ENCODE data around the gene UBA3.

The UBA3 gene

DNA sequence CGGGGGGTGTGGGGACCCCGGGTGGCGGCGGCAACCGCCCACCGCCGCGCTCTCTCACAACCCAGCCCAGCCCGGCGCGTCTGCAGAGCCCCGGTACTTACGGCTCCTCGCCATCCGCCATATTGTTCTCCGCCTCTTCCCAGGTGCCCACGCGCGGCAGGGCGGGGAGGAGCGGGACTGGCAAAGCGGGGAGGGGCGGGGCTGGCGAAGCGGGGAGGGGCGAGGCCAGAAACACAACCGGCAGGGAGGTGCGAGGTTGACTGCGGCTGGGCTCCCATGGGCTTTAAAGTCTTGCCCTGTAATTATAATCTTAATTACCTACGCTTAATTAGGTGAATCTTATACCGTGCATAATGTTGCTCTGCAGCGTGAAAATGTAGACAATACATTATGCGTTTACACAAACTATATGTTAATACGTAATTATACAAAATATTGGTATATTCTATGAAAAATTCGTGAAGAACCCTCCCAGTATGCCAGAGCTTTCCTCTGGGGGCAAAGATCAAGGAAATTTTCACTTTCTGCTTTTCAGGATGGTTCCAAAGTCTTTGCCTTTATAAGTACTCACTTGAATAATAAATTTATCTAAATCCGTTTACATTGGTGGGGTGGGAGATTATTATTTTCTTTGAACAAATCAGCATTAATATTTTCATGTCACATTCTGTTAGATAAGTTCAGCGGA is at the start of gene UBA3:
Gene UBA3, minus strand, starts transcription at position 133 of the 688 bp plus-strand sequence. Its CDS starts 12 bp downstream, at position 121.
- peak; percentile 92 for DNase-seq (ENCODE audit: low read depth)

DNA sequence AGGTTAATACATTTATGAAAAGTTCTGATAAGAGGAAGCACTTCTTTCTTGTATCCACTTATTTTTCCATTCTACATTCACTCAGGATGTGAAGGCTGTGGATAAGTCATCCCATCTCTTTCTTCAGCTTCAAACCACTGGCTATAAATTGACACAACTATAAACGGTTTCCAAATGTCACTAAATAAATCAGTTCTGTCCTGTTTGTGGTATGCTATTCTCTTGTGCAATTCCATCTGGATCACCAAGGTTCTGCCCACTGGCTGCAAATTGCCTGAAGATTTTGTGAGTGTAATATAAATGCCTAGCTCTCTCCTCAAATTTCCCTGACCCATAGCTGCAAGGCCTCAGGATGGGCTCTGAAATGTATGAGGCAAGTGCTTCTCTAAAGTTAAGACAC is 49.4 kb upstream of the UBA3 start:
- DNase-seq (ENCODE audit: low read depth), result no peak

DNA sequence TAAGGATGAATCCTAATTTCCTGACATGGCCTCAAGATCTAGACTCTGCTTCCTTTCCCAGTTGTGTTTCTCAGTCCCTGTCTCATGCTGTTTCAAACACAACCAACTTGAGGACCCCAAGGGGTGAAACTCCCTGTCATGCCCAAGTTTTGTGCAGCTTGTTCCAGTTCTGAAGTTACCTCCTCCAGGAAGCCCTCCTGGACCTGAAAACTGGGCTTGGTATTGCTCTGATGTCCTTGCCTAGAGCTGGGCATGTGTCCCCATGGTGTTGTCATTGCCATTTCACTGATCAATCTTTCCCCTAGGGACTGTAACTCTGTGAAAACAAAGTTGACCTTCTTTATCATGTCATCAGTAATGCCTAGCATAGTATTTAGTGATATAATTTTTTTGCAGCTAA is 48.3 kb upstream of the UBA3 start:
- no peak for DNase-seq (ENCODE audit: low read depth)

DNA sequence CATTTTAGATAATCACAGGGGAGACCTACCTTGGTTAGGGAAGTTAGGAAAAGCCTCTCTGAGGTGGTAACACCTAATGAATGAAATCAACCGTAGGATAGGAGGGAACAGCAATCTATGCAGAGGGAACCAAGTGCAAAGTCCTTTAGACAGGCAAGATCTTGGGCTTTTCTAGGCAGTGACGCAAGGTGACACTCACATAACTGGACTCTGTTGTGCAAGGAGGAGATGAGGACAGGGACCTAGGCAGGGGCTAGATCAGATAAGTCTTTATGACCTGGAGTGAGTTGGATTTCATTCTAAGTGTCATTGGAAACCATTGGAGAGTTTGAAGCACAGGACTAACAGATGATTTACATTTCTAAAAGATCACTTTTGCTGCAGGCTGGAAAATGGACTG is 46.8 kb upstream of the UBA3 start:
- no peak for DNase-seq (ENCODE audit: low read depth)

DNA sequence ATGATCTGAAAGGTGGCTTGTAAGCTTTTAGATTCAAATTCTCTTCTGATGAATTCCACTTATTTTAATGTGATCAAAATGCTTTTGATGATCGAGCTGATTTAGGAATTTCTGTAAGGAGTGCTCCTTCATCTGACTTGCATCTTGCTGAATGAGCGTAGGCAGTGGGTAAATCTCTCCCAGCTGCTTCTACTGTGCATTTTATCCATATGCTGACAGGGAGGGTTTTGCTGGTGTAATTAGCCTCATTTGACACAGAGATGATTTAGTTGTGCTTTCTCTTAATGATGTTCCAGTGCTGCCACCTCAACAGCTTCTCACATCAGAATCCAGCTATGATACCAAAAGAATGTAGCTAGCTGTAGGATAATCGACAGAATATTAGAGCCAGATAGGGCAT is 46.1 kb upstream of the UBA3 start:
- DNase-seq (ENCODE audit: low read depth), result no peak

DNA sequence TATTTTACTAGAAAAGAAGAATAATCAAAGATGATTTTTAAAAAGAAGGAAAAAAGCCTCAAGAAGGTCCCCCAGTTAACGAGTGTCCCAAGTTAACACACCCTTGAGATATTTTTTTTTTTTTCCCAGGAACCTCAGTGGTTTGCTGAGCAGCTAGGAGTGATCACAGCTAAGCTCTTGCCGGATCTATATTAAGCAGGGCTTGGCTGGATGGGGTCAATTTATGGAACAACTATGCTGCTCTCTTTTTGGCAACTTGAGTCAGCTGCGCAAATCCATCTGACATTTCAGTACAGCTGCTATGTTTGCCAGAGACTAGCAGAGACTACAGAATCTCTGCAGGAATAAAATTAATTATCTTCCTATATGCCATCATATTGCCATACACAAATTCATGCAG is 42.2 kb upstream of the UBA3 start, which contains the start of gene LMOD3:
Gene LMOD3, minus strand, starts transcription at position 193 of the 400 bp plus-strand sequence. CDS start 209 bp downstream, outside the sequence.
- no peak for DNase-seq (ENCODE audit: low read depth)

DNA sequence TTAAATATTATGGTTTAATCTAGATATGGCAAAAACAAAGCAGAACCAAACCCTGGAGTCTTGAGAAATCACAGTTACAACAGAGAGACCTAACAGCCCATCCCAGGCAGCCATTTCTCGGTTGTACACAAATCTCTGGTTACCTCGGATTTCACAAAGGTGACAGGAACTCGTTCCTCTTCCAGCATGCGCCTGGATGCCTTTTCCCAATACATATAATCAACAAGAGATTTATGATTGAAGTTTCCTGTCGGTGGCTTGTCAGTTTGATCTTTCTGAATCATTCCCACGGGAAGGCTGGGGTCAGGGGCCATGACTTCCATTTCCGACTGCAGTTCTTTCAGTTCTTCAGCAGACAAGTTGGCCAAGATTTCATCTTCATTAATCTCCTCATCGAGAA is 41.8 kb upstream of the UBA3 start:
- DNase-seq (ENCODE audit: low read depth), result no peak

DNA sequence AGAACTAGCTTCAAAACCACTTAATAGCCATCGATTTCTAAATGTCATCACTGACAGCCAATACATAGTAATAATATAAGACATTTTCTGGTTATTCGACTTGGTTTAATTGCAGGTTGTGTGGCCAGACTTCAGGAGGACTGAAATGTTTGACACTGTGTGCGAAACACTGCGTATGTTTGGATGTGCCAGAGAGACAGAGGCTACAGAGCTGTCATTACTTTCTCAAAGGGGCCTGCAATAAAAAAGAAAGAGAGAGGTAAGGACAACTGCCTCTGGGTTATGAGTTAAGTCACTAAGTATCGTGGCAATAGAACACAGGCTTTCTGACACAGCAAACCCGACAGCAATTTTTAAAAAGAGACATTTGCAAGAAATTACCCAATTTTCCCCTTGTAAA is 41.3 kb upstream of the UBA3 start:
- DNase-seq (ENCODE audit: low read depth), result no peak

DNA sequence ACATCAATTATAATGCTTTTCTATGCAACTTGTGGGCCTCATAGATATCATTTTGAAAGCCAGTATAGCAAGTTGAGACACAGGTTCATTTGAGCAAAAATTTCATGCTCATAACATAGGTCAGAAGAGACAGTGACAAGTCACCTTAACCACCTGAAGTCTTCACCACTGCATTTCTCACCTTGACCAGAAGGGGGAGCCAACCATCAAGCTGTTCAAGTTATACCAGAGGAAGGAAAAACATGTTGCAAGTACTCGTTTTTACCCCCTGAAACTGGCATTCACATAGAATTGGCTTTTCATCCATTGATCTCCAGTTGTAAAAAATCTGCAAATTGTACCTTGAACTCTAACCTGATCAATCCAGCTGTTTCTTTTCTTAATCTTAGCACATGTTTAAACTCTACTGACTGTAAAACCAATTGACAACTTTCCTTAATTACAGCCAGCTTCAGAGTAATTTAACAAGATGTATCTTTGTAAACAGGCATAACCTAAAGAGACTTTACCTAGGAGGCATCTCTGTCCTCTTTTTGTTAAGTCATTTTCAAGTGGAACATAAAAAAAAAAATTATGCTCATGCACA is 40.8 kb upstream of the UBA3 start:
- peak; percentile 65 for DNase-seq (ENCODE audit: low read depth)

DNA sequence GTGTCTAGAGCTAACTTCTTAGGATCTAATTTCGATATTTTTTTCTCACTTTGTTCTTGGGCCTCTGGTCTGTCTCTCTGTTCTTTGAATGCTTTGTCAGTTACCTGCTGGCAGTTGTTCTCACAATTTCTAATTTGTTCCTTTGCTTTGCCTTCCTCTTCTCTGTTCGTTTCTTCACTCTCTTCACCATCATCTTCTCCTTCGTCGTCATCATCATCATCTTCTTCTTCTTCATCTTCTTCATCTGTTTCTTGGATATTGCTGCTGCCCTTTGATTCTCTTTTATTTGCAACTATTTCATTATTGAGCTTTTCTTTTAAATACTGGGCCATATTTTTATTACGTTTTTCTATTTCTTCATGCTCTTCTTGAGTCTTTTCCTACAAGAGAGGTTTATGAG is 39.5 kb upstream of the UBA3 start:
- DNase-seq (ENCODE audit: low read depth), result no peak

DNA sequence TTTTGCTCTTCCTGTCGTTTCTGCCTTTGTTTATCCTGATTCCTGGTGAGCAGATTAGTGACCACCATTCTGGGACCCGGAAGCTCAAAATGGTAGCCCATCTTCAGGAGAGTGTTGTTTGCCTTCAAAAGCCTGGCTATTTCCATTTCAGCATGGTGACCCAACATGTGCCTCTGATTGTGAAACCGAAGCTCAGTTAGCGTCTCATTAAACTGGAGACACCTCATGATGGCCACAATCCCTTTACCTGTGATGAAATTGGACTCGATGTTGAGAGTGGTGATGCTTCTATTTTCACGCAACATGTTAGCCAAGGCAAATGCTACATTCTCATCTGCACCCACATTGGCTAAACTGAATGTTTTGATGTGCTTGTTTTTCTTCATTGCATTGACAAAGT is 39.0 kb upstream of the UBA3 start:
- no peak for DNase-seq (ENCODE audit: low read depth)

DNA sequence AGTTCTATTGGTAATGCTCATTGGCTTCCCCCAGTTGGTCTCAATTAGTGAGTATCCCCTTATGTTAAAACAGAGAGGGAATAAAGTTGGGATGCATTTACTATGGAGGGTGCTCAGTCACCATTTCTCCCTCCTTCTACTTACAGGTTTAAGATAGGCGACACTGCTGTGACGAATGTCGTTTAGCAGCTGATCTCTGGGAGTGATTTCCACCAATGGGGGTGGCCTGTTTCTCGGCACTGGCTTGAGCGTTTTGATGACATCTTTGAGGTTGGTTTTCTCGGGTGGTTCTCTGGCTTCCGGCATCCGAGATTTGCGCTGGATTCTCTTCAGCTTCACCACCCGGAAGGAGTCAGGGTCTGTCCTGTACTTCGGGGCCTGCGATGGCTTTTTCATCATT is 38.4 kb upstream of the UBA3 start:
- DNase-seq (ENCODE audit: low read depth), result no peak

DNA sequence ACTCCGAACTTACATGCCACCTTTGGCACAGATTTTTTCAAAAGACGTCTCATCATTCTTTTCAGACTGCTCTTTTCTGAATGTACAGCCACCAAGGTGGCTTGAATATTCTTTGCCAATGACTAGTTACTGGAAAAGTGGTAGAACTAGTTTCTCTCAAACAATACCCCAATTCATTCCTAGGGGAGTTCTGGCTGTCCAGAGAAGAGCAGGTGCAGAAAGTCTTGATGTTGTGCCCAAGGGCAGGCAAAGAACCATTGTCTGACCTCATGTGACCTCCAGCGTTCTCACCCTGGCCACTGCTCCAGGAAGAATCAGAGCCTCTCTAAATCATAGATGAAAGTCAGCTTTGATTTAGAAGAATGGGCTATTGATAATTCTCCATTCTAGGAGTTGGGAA is 36.7 kb upstream of the UBA3 start:
- DNase-seq (ENCODE audit: low read depth), result no peak

DNA sequence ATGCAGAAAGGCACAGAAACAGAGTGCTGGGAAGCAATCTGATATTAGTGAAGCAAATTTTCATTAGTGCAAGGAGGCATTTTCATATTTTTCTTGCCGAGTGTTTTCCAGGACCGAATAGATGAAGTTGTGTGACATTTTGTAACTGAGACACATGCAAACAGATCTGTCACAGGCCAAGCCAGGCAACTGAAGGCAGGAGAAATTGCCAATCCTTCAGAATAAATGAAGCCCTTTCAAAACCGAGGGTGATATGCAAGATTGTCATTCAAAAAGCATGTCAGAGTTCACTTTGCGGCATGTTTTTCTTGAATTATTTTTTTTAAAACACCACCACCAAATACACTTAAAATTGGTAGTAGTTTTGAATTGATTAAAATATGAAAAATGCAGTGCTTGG is 36.0 kb upstream of the UBA3 start:
- DNase-seq (ENCODE audit: low read depth), result no peak

DNA sequence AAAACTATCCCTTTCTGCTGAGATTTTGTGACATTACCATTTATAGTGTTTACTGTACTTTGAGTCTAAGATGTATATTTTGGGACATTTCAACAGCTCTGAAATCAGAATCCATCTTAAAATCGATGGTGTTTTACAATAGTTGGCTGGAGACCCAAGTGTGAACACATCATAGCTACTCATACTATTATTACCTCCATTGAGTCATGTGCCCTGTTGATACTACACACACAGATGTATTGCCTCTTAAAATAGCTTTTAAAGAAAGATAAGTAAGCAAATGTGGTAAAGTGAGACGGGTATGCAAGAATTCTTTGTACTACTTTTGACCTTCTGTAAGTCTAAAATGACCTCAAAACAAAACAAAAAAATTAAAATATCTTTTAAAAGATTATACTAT is 35.6 kb upstream of the UBA3 start:
- DNase-seq (ENCODE audit: low read depth), result no peak

DNA sequence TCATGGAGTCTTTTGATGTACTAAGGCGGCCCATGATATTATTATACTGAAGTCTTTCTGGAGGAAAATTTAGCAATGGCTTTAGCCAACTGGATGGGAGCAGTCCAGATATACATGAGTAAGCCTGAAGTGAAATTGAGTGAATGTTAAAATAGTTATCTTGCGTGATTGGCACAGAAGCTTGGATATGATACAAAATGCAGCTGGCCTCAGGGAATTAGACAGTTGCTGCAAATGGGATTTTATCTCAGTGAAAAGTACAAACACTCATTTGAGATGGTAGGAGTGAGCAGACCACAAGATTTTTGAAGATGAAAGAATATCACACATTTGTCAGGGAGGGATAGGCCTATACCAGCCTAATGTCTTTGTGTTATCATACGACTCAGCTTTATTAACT is 33.4 kb upstream of the UBA3 start:
- DNase-seq (ENCODE audit: low read depth), result no peak

DNA sequence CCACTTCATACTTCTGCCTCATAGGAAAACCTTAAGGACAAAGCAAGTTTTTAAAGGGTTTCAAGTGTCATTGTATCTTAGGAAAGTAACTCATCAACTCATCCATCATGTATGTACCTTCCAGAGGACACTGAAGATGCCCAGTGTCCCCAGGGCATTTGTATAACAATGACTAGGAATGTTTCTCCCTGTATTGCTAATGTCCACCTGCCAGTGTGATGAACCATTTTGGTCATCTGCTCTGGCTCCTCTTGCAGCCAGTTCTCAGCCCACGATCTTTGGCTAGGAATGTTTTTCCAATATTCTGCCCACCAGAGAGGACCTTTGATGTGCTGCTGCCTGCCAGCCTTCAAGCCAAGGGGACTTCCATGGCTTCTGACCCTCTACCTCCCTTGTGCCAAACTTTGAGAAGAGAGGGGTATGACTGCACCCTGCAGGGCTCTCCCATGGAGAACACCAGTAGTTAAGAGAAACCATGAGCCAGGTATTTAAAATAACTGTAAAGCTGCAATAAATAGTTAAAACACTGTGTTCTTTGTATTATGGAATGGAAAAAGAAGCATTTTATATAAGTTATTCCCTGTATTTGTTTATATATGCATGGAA is 30.9 kb upstream of the UBA3 start:
- no peak for DNase-seq (ENCODE audit: low read depth)

DNA sequence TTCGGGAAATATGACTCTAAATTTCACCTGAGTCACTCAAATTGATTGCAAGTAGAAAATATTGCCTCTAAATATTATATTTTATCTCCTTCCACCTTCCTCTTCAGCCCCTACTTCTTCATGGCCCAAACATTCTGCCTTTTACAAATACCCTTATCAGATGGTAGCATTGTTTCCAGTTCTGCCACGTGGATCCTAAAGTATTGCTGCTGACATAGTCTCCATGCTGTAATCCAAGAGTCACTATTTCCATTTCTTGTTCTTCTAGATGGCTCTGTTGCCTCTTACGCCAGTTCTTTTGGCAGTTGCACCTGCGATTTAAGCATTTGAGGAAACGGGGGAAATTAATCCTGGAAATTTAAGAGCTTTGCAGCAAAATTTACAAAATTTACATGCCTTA is 28.6 kb upstream of the UBA3 start:
- no peak for DNase-seq (ENCODE audit: low read depth)

DNA sequence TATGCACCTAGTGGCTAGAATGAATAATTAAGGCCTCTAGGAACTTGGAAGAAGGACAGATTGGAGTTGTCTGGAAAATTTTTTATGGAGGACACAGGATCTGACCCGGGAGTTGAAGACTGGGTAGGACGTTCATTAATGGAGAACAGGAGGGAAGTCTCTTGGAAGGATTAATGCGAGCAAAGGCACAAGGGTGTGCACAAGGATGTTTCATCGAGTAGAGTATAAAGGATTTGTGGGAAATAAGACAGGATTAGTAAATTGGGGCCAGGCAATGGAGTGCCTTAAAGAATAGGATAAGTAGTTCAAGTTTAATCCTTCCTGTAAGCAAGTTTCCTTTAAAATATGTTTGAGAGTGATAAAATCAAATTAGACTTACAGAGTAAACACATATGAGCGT is 27.7 kb upstream of the UBA3 start:
- no peak for DNase-seq (ENCODE audit: low read depth)

DNA sequence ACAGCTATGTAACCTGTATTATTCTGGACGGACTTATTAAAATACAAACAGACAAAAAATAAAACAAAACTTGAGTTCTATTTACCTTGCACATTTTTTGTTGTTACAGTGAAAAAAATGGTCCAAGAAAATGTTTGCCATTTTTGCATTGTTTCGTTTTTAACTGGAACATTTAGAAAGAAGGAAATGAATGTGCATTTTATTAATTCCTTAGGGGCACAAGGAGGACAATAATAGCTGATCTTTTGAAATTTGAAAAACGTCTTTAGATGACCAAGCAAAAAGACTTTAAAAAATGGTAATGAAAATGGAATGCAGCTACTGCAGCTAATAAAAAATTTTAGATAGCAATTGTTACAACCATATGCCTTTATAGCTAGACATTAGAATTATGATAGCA is 25.2 kb upstream of the UBA3 start:
- no peak for DNase-seq (ENCODE audit: low read depth)

DNA sequence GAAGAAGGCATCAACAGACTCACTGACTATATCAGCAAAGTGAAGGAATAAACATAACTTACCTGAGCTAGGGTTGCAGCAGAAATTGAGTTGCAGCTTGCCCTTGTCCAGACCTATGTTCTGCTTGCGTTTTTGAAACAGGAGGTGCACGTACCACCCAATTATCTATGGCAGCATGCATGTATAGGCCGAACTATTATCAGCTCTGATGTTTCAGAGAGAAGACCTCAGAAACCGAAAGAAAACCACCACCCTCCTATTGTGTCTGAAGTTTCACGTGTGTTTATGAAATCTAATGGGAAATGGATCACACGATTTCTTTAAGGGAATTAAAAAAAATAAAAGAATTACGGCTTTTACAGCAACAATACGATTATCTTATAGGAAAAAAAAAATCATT is 24.4 kb upstream of the UBA3 start:
- no peak for DNase-seq (ENCODE audit: low read depth)

DNA sequence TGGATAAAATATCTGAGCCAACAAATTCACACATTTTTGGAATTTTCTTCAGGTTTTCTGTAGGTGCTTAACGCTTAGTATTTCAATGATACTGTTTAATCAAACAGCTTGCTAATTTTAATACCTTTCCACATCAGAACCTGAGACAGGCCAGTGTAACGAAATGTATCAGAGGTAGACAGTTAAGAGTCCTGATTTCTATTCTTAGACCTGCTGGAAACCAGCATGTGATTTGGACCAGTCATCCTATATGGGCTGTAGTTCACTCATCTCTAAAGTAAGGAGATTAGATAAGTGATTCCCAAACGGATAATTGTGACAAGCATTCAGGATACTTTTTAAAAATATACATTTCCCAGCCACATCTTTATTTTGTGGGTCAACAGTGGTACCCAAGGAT is 23.0 kb upstream of the UBA3 start:
- no peak for DNase-seq (ENCODE audit: low read depth)

DNA sequence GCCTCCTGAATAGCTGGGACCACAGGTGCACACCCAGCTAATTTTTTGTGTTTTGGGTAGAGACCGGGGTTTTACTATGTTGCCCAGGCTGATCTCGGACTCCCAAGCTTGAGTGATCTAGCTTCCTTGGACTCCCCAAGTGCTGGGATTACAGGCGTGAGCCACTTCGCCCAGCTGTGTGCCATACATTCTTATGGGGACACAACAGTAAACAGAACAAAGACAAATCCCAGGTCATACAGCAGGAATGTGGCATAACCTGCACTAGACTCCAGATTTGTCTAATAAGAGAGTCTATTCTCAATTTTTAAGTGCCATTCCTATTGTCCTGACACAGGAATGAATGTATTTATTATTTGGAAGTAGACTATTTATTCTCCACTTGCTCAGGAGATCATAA is 22.2 kb upstream of the UBA3 start:
- no peak for DNase-seq (ENCODE audit: low read depth)

DNA sequence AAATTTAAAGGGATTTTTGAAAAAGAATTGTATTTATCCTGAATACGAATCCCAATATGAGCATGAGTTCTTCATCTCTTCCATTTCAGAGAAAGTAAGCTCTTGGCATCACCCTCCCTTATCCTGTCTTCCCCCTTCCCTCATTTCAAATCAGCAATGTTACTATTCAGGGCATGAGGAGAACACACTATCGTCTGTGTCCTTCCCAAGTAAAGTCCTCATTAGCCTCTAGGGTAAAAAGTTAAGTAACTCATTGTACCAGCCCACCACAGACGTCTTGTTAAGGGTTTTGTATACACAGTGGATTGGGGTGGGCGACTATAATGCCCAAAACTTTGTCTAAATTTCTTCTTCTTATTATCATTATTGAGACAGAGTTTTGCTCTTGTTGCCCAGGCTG is 19.4 kb upstream of the UBA3 start:
- no peak for DNase-seq (ENCODE audit: low read depth)

All from activated T-helper 9 cell treated with anti-CD3 and anti-CD28 coated beads, Interleukin-2, amount 50 U/mL, for 16 hours (primary cell).